SU-DHL-6 (cell line): Measurements from ENCODE around the gene NSD1.

Experiments used
- EZH2phosphoT487 ChIP-seq: fragments of 200-600 bp; sonication (generic), shearing (Covaris generic); conservative IDR thresholded peaks from 2 replicates; pipeline ENCODE4 v1.6.1; 2018; ENCODE audit warnings: mild to moderate bottlenecking, antibody characterized with exemption, low read length, moderate library complexity, mixed read lengths
- TF ChIP-seq, protein P1 (sequence below): fragments of 200-600 bp; sonication (generic); IDR thresholded peaks from one replicate; pipeline ENCODE4 v1.5.1; 2017; ENCODE audit warnings: antibody characterized with exemption, mild to moderate bottlenecking, low read length, moderate library complexity; ENCODE audit not compliant: insufficient read depth, poor library complexity, severe bottlenecking

DNA sequence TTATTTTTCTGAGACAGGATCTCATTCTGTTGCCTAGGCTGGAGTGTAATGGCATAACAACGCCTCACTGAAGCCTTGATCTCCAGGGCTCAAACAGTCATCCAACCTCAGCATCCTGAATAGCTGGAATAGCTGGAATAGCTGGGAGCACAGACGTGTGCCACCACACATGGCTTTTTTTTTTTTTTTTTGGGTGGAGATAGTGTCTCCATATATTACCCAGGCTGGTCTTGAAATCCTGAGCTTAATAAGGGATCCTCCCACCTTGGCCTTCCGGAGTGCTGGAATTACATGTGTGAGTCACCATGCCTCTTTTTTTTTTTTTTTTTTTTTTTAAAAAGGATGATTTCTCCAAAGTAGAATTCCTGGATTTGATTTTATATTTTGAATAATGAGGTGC lies 60.7 kb downstream of the NSD1 start:
- TF ChIP-seq, protein P1, sequence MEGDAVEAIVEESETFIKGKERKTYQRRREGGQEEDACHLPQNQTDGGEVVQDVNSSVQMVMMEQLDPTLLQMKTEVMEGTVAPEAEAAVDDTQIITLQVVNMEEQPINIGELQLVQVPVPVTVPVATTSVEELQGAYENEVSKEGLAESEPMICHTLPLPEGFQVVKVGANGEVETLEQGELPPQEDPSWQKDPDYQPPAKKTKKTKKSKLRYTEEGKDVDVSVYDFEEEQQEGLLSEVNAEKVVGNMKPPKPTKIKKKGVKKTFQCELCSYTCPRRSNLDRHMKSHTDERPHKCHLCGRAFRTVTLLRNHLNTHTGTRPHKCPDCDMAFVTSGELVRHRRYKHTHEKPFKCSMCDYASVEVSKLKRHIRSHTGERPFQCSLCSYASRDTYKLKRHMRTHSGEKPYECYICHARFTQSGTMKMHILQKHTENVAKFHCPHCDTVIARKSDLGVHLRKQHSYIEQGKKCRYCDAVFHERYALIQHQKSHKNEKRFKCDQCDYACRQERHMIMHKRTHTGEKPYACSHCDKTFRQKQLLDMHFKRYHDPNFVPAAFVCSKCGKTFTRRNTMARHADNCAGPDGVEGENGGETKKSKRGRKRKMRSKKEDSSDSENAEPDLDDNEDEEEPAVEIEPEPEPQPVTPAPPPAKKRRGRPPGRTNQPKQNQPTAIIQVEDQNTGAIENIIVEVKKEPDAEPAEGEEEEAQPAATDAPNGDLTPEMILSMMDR, result no peak
- no peak for TF ChIP-seq EZH2phosphoT487
